Effector memory CD4-positive, alpha-beta T cell (primary cell): ENCODE measurements around the gene RAB5IF.

Experiments used
- DNase-seq, 3 donors: peaks; one replicate each; pipeline ENCODE4 v3.0.0-alpha.2; 2020
- H3K27ac ChIP-seq: 2 replicates; pipeline ENCODE4 v1.7.0; 2013; ENCODE audit warnings: mild to moderate bottlenecking, low read length, moderate library complexity; ENCODE audit not compliant: insufficient read depth, poor library complexity, severe bottlenecking
- H3K27me3 ChIP-seq: replicated peaks from 2 replicates; pipeline ENCODE4 v1.7.0; 2013; ENCODE audit warnings: mild to moderate bottlenecking, low read length; ENCODE audit not compliant: insufficient read depth, control insufficient read depth, poor library complexity, severe bottlenecking
- H3K36me3 ChIP-seq: 2 replicates; pipeline ENCODE4 v1.7.0; 2013; ENCODE audit warnings: mild to moderate bottlenecking, low read length, moderate library complexity; ENCODE audit not compliant: control insufficient read depth, insufficient read depth
- H3K4me1 ChIP-seq: 2 replicates; pipeline ENCODE4 v1.7.0; 2013; ENCODE audit warnings: low read length, mild to moderate bottlenecking; ENCODE audit not compliant: control insufficient read depth, insufficient read depth, poor library complexity, severe bottlenecking
- H3K4me3 ChIP-seq: 2 replicates; pipeline ENCODE4 v1.7.0; 2013; ENCODE audit warnings: low read length, low read depth, mild to moderate bottlenecking; ENCODE audit not compliant: insufficient read depth, poor library complexity, severe bottlenecking
- H3K9me3 ChIP-seq: 2 replicates; pipeline ENCODE4 v1.7.0; 2013; ENCODE audit warnings: mild to moderate bottlenecking, low read length, moderate library complexity; ENCODE audit not compliant: control insufficient read depth

The RAB5IF gene

DNA sequence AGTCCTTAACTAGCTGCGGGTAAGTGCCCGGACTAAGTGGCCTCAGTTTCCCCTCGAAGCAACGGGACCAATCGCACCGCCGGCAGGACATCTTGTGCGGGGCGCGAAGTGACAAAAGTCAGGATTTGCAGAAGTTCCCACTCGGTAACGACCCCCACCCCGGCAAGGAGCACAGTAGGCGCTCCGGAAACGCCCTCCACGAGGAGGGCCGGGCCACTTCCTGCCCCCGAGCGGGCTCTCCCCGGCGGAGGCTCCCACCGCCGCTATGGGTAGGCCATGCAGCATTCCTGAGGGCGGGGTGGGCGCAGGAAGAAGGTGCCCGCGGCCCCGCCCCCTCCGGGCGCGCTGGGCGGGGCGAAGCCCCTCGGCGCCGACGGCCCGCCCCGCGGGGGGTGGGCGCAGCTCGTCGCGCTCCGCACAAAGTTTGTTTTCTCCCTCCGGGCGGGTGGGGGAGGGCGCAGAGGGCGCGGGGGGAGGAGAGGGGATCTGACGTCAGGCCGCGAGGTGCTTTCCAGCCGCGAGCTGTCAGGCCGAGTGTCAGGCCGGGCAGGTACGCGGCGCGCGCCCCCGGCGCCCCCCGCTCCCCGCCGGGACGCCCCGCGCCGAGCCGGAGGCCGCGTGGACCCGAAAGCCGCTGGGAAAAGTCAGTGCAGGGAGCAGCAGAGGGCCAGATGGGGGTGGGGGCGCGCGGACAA, 32.3 kb upstream of the RAB5IF start, which contains the start of gene TGIF2:
Gene TGIF2, plus strand, starts transcription at position 495 of the 695 bp plus-strand sequence. CDS start 5,178 bp downstream, outside the sequence.
- peak within 1 kb of the TSS; percentile 92 for H3K4me3 ChIP-seq
- DNase-seq: peak; percentile 83 to 91 (median 87)
- peak within 1 kb of the TSS; percentile 100 for H3K27ac ChIP-seq
- no peaks in the 10 kb centered on the region for H3K9me3 ChIP-seq
- peaks cover 3% of the 10 kb centered on the region for H3K36me3 ChIP-seq
- H3K4me1 ChIP-seq: peaks cover 19% of the 10 kb centered on the region
- H3K27me3 ChIP-seq: no peaks in the 10 kb centered on the region

- Histone ChIP-seq H3K27ac (peak overlapping the region; percentile 100), H3K4me1 (peaks cover 19% of the 10 kb centered on the region), H3K36me3 (peaks cover 8% of the 10 kb centered on the region), H3K27me3 (no peaks in the 10 kb centered on the region), H3K9me3 (no peaks in the 10 kb centered on the region), H3K4me3 (peak overlapping the region; percentile 92)
- DNase-seq: peak; percentile 11 to 24 (median 22)
These were observed 31.7 kb upstream of the RAB5IF start for GRCh38 chr20:36573798-36574365.

- peaks cover 19% of the 10 kb centered on the region for H3K4me1 ChIP-seq
- peaks cover 13% of the 10 kb centered on the region for H3K36me3 ChIP-seq
- H3K27me3 ChIP-seq: no peaks in the 10 kb centered on the region
- H3K9me3 ChIP-seq: no peaks in the 10 kb centered on the region
- H3K4me3 ChIP-seq: peak overlapping the region; percentile 92
- peak overlapping the region; percentile 100 for H3K27ac ChIP-seq
- peak; percentile 11 to 36 (median 23) for DNase-seq
These were observed 31.0 kb upstream of the RAB5IF start for GRCh38 chr20:36574366-36575135.

DNA sequence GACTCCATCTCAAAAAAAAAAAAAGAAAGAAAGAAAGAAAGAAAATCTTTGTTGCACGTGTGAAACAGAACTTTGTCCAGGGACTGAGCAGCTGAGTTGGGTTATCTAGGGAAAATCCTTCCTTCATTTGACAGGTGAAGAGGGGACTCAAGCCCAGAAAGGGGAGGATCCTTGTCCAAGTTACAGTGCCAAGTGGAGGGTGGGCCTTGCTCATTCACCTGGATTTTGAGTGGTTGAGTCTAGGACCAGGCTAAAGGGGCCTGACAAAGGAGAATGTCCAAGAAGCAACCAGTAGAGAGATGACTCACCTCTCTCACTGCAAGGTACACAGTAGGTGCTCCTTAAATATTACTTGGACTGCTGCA, 29.5 kb upstream of the RAB5IF start:
- H3K27me3 ChIP-seq: no peaks in the 10 kb centered on the region
- peaks cover 19% of the 10 kb centered on the region for H3K4me1 ChIP-seq
- no peaks in the 10 kb centered on the region for H3K9me3 ChIP-seq
- DNase-seq: no peak
- H3K36me3 ChIP-seq: peaks cover 22% of the 10 kb centered on the region
- H3K27ac ChIP-seq: no peak overlapping the region
- H3K4me3 ChIP-seq: no peak overlapping the region

DNA sequence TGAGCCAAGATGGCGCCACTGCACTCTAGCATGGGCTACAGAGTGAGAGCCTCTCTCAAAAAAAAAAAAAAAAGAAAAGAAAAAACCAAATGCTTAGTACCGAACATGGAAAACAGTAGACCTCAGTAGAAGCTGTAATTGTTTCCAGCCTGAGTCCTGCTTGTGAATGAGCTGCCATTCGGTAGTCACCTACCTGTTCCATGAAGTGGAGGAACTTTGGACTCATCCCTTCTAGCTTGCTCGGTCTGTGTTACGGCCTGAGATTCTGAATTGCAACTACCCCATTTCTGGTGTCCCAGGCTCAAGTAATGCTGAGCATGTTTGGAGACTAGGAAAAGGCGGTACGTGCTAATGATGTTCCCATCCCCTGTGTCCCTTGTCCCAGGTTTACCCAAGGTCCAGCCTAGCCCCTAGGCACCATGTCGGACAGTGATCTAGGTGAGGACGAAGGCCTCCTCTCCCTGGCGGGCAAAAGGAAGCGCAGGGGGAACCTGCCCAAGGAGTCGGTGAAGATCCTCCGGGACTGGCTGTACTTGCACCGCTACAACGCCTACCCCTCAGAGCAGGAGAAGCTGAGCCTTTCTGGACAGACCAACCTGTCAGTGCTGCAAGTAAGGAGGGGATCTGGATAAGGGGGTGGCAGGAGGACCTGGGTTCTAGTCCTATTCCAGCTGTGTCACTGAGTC, 27.1 kb upstream of the RAB5IF start:
- no peak for DNase-seq
- Histone ChIP-seq H3K27me3 (no peaks in the 10 kb centered on the region), H3K36me3 (peaks cover 22% of the 10 kb centered on the region), H3K4me1 (peaks cover 12% of the 10 kb centered on the region), H3K27ac (no peak overlapping the region), H3K4me3 (no peak overlapping the region), H3K9me3 (no peaks in the 10 kb centered on the region)

DNA sequence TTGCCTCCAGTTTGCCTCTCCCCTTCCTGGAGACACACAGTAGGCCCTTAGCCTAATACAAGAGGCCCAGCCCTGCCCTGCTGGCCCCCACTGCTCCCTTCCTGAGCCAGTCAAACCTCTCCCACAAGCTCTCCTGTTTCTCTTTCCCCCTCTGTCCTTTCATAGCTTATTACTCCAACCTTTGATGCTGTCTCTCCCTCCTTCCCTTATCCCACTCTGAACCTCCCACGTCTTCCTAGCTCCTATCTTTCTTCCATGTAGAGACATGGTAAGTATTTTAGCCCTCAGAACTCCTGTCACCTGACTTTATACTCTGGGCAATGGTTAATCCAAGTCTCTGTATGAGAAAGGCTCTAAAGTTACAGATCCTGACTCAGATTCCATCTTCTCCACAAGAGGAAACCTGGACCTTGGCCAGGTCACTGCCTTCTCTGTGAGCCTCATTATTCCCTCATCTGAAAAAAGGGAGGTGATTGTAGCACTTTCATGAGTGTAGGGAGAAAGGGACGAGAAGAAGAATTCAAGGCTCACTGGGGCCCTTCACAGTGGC, 25.5 kb upstream of the RAB5IF start:
- Histone ChIP-seq H3K4me1 (peaks cover 10% of the 10 kb centered on the region), H3K27ac (no peak overlapping the region), H3K4me3 (no peak overlapping the region), H3K36me3 (peaks cover 28% of the 10 kb centered on the region), H3K9me3 (no peaks in the 10 kb centered on the region), H3K27me3 (no peaks in the 10 kb centered on the region)
- no peak for DNase-seq

- H3K36me3 ChIP-seq: peaks cover 25% of the 10 kb centered on the region
- no peak overlapping the region for H3K4me3 ChIP-seq
- H3K27ac ChIP-seq: peak overlapping the region; percentile 7
- no peaks in the 10 kb centered on the region for H3K9me3 ChIP-seq
- H3K27me3 ChIP-seq: no peaks in the 10 kb centered on the region
- peaks cover 3% of the 10 kb centered on the region for H3K4me1 ChIP-seq
- no peak for DNase-seq
These were observed 23.3 kb upstream of the RAB5IF start for GRCh38 chr20:36582322-36582721.

- peak overlapping the region; percentile 7 for H3K27ac ChIP-seq
- peaks cover 3% of the 10 kb centered on the region for H3K4me1 ChIP-seq
- H3K4me3 ChIP-seq: no peak overlapping the region
- DNase-seq: no peak
- no peaks in the 10 kb centered on the region for H3K27me3 ChIP-seq
- no peaks in the 10 kb centered on the region for H3K9me3 ChIP-seq
- peaks cover 25% of the 10 kb centered on the region for H3K36me3 ChIP-seq
These were observed 22.8 kb upstream of the RAB5IF start for GRCh38 chr20:36582821-36583220.

GRCh38 chr20:36584018-36584481, 21.5 kb upstream of the RAB5IF start:
- no peak for DNase-seq
- Histone ChIP-seq H3K27ac (no peak overlapping the region), H3K4me1 (peaks cover 3% of the 10 kb centered on the region), H3K36me3 (peaks cover 19% of the 10 kb centered on the region), H3K9me3 (no peaks in the 10 kb centered on the region), H3K27me3 (no peaks in the 10 kb centered on the region), H3K4me3 (no peak overlapping the region)
